Motor neuron (in vitro differentiated cells): ENCODE measurements around the gene CDKN1C. TPM values are rescaled to one million over a fixed set of nuclear protein-coding genes. Genes with fewer than 3 reads are reported as not detected.
A peak's percentile ranks its signal among the peaks of the same experiment; 100 is the strongest.

ENCODE experiments used
- ATAC-seq, 8 experiments: fragments of 200-7000 bp; cut with Tn5 transposase; replicated peaks in 6 of 8; 2 replicates each; pipeline ENCODE4 v1.8.0; 2021; ENCODE audit warnings: mild to moderate bottlenecking in 8 of 8, moderate library complexity in 8 of 8
- H3K27ac ChIP-seq, 2 donors: fragments of 250-450 bp; sonication (Bioruptor Pico); 2 replicates each; pipeline ENCODE4 v1.9.0; 2021; ENCODE audit warnings: antibody characterized with exemption in 2 of 2, mild to moderate bottlenecking in 2 of 2, moderate library complexity in 1 of 2
- H3K4me1 ChIP-seq, 2 donors: fragments of 250-450 bp; sonication (Bioruptor Pico); replicated peaks in 1 of 2; 2 replicates each; pipeline ENCODE4 v1.6.1; 2021; ENCODE audit warnings: antibody characterized with exemption in 2 of 2, mild to moderate bottlenecking in 2 of 2, moderate library complexity in 1 of 2
- H3K4me3 ChIP-seq, 5 donors: fragments of 250-450 bp; sonication (Bioruptor Pico); 2 replicates each; pipeline ENCODE4 v1.9.0; 2021; ENCODE audit warnings: antibody characterized with exemption in 5 of 5, mild to moderate bottlenecking in 5 of 5, moderate library complexity in 4 of 5
- WGBS, 10 experiments: fragments of 450-650 bp; shearing (Covaris generic); methylation state at CpG; one replicate each; pipeline ENCODE4 v1.0.0; 2022; 5-methylcytosine and 5-hydroxymethylcytosine counted together
- in situ Hi-C, 9 experiments: fragments of 400-800 bp; cut with MboI; loops; one replicate each; pipeline ENCODE4 v1.15.0; 2021; ENCODE audit warnings: low sequenced_read_pairs in 9 of 9, low pct_unique_long_range_greater_than_20kb in 2 of 9; ENCODE audit not compliant: unreplicated experiment in 9 of 9
- total RNA-seq, 8 experiments: library from RNA; unstranded; fragments of 300-600 nt; gene quantifications; 2 replicates each; pipeline versions ENCODE4 v1.2.3 to v1.2.4, GENCODE V29; 2022

Gene CDKN1C
- total RNA-seq, 8 experiments from 2014 or later: 5.0 to 80.1 (median 37.8) TPM

GRCh38 chr11:2881981-2882375, 3.6 kb downstream of the CDKN1C start:
- in situ Hi-C loops: loop anchor here in 8 of 9 experiments (10.0 to 25.0 kb wide), 7 partner anchors 195 to 695 kb away; partner anchors contain the start of genes KCNQ1OT1 (in 5 of the 8), TSSC4 (in 2 of the 8), KCNQ1 (in 1 of the 8) and TRPM5 (in 1 of the 8)
- peaks cover 31% of the 10 kb centered on the region in 2 donors for H3K4me1 ChIP-seq
- peak overlapping the region in 2 of 5 donors; percentile 1 to 65 for H3K4me3 ChIP-seq
- WGBS, 10 experiments: 0 to 71% (median 28%) methylated on average over 1 to 3 of the region's 12 CpGs; no CpG with 5 or more reads in 6 of the 10 experiments
- ATAC-seq: peak in 1 of 8 experiments; percentile 2
- H3K27ac ChIP-seq: peak overlapping the region; percentile 27 to 37

GRCh38 chr11:2881076-2881980, 4.2 kb downstream of the CDKN1C start:
- in situ Hi-C loops: loop anchor here in 8 of 9 experiments (10.0 to 25.0 kb wide), 7 partner anchors 194 to 694 kb away; partner anchors contain the start of genes KCNQ1OT1 (in 5 of the 8), TSSC4 (in 2 of the 8), KCNQ1 (in 1 of the 8) and TRPM5 (in 1 of the 8)
- no peak for ATAC-seq
- Histone ChIP-seq H3K4me3 (peak overlapping the region in 1 of 5 donors; percentile 65), H3K4me1 (peaks cover 24% of the 10 kb centered on the region in 2 donors), H3K27ac (peak overlapping the region; percentile 27 to 37)
- WGBS, 10 experiments: 20 to 100% (median 78%) methylated on average over 1 to 14 of the region's 19 CpGs; no CpG with 5 or more reads in 4 of the 10 experiments

GRCh38 chr11:2880646-2881045, 4.9 kb downstream of the CDKN1C start:
- H3K27ac ChIP-seq: no peak overlapping the region
- ATAC-seq: no peak
- 71 to 100% methylated on average over 1 of the region's 7 CpGs; no CpG with 5 or more reads in 8 of the 10 experiments for WGBS, 10 experiments
- peaks cover 21% of the 10 kb centered on the region in 2 donors for H3K4me1 ChIP-seq
- H3K4me3 ChIP-seq: no peak overlapping the region
- in situ Hi-C loops: loop anchor here in 8 of 9 experiments (10.0 to 25.0 kb wide), 7 partner anchors 193 to 693 kb away; partner anchors contain the start of genes KCNQ1OT1 (in 5 of the 8), TSSC4 (in 2 of the 8), KCNQ1 (in 1 of the 8) and TRPM5 (in 1 of the 8)

- H3K4me1 ChIP-seq: peaks cover 21% of the 10 kb centered on the region in 2 donors
- no peak overlapping the region for H3K27ac ChIP-seq
- no peak overlapping the region for H3K4me3 ChIP-seq
- WGBS, 10 experiments: 50 to 100% (median 92%) methylated on average over 1 to 7 of the region's 8 CpGs
- no peak for ATAC-seq
- in situ Hi-C loops: loop anchor here in 8 of 9 experiments (10.0 to 25.0 kb wide), 7 partner anchors 184 to 691 kb away; partner anchors contain the start of genes KCNQ1OT1 (in 6 of the 8), TSSC4 (in 2 of the 8), KCNQ1 (in 1 of the 8) and TRPM5 (in 1 of the 8)
These were observed 6.8 kb downstream of the CDKN1C start for GRCh38 chr11:2878782-2879181.

- Histone ChIP-seq H3K4me1 (peaks cover 13% of the 10 kb centered on the region in 2 donors), H3K4me3 (no peak overlapping the region), H3K27ac (no peak overlapping the region)
- in situ Hi-C loops: loop anchor here in 8 of 9 experiments (10.0 to 25.0 kb wide), 7 partner anchors 183 to 690 kb away; partner anchors contain the start of genes KCNQ1OT1 (in 6 of the 8), TSSC4 (in 2 of the 8), KCNQ1 (in 1 of the 8) and TRPM5 (in 1 of the 8)
- WGBS, 10 experiments: 72 to 93% (median 84%) methylated on average over 2 to 5 of the region's 6 CpGs; no CpG with 5 or more reads in 3 of the 10 experiments
- ATAC-seq: no peak
These were observed 8.1 kb downstream of the CDKN1C start for GRCh38 chr11:2877474-2877873.

GRCh38 chr11:2874963-2875362, 10.6 kb downstream of the CDKN1C start:
- Histone ChIP-seq H3K4me1 (peaks cover 12 to 18% of the 10 kb centered on the region in 2 donors), H3K4me3 (no peak overlapping the region), H3K27ac (no peak overlapping the region)
- WGBS, 10 experiments: 40 to 94% (median 60%) methylated on average over 1 to 8 of the region's 10 CpGs; no CpG with 5 or more reads in 3 of the 10 experiments
- ATAC-seq: no peak
- in situ Hi-C loops: loop anchor here in 8 of 9 experiments (10.0 to 25.0 kb wide), 7 partner anchors 180 to 688 kb away; partner anchors contain the start of genes KCNQ1OT1 (in 6 of the 8), TSSC4 (in 2 of the 8), KCNQ1 (in 1 of the 8) and TRPM5 (in 1 of the 8)

- peaks cover 33 to 47% of the 10 kb centered on the region in 2 donors for H3K4me1 ChIP-seq
- H3K4me3 ChIP-seq: no peak overlapping the region
- 7 to 75% (median 71%) methylated on average over 3 to 9 of the region's 22 CpGs; no CpG with 5 or more reads in 6 of the 10 experiments for WGBS, 10 experiments
- ATAC-seq: peak in 5 of 8 experiments; percentile 20 to 54 (median 32)
- in situ Hi-C loops: loop anchor here in 1 of 9 experiments (10.0 kb wide), 1 partner anchor 176 kb away; the partner anchor contains the start of gene KCNQ1OT1
- H3K27ac ChIP-seq: no peak overlapping the region
These were observed 14.4 kb downstream of the CDKN1C start for GRCh38 chr11:2870969-2871680.

GRCh38 chr11:2870460-2870859, 15.1 kb downstream of the CDKN1C start:
- WGBS, 10 experiments: 30 to 89% (median 67%) methylated on average over 2 to 6 of the region's 17 CpGs; no CpG with 5 or more reads in 6 of the 10 experiments
- ATAC-seq: peak in 1 of 8 experiments; percentile 33
- in situ Hi-C loops: loop anchor here in 1 of 9 experiments (10.0 kb wide), 1 partner anchor 176 kb away; the partner anchor contains the start of gene KCNQ1OT1
- H3K27ac ChIP-seq: no peak overlapping the region
- H3K4me3 ChIP-seq: no peak overlapping the region
- peaks cover 33 to 47% of the 10 kb centered on the region in 2 donors for H3K4me1 ChIP-seq

GRCh38 chr11:2869561-2870427, 15.8 kb downstream of the CDKN1C start:
- WGBS, 10 experiments: 0 to 22% (median 5%) methylated on average over 2 to 24 of the region's 90 CpGs; no CpG with 5 or more reads in 7 of the 10 experiments
- in situ Hi-C loops: loop anchor here in 1 of 9 experiments (10.0 kb wide), 1 partner anchor 175 kb away; the partner anchor contains the start of gene KCNQ1OT1
- H3K27ac ChIP-seq: peak overlapping the region; percentile 54 to 74
- peak in 6 of 8 experiments; percentile 41 to 78 (median 66) for ATAC-seq
- H3K4me1 ChIP-seq: peaks cover 33 to 47% of the 10 kb centered on the region in 2 donors
- H3K4me3 ChIP-seq: peak overlapping the region in 1 of 5 donors; percentile 1

GRCh38 chr11:2869134-2869526, 16.4 kb downstream of the CDKN1C start:
- peak overlapping the region; percentile 54 to 74 for H3K27ac ChIP-seq
- WGBS, 10 experiments: 5 to 46% (median 8%) methylated on average over 5 to 13 of the region's 37 CpGs; no CpG with 5 or more reads in 4 of the 10 experiments
- ATAC-seq: peak in 2 of 8 experiments; percentile 3 to 18
- H3K4me3 ChIP-seq: no peak overlapping the region
- H3K4me1 ChIP-seq: peaks cover 35 to 50% of the 10 kb centered on the region in 2 donors
- in situ Hi-C loops: no loop called here
